Left ventricle myocardium inferior (tissue), 1 donor: ENCODE results near the gene DLX4. TPM values are rescaled to one million over a fixed set of nuclear protein-coding genes. Genes with fewer than 3 reads are reported as not detected.

Experiments
- DNase-seq: peaks from one replicate; pipeline ENCODE4 v3.0.0-alpha.2; 2020
- H3K27ac ChIP-seq: fragments of 200-600 bp; replicated peaks from 2 replicates; pipeline ENCODE4 v1.8.0; 2021
- H3K27me3 ChIP-seq: fragments of 200-600 bp; 2 replicates; pipeline ENCODE4 v1.8.0; 2021; ENCODE audit warnings: low read depth
- H3K36me3 ChIP-seq: fragments of 200-600 bp; 2 replicates; pipeline ENCODE4 v1.8.0; 2021
- H3K4me1 ChIP-seq: fragments of 200-600 bp; 2 replicates; pipeline ENCODE4 v1.8.0; 2021
- H3K4me3 ChIP-seq: fragments of 200-600 bp; 2 replicates; pipeline ENCODE4 v1.8.0; 2021; ENCODE audit warnings: mild to moderate bottlenecking, moderate library complexity
- H3K9me3 ChIP-seq: fragments of 200-600 bp; replicated peaks from 2 replicates; pipeline ENCODE4 v1.8.0; 2021
- intact Hi-C: fragments of 100-400 bp; cut with micrococcal nuclease; formaldehyde crosslinking; loops from one replicate; pipeline ENCODE4 v1.11.0; 2022
- total RNA-seq: library from RNA; stranded (reverse); fragmentation: NEBNext Ultra II Directional; extraction: Animal tissue kit (Norgen Biotek cat#: 25700); gene quantifications from one replicate; pipeline ENCODE4 v1.2.1, GENCODE V29; 2021
- TF ChIP-seq, protein P1 (sequence below): fragments of 200-600 bp; IDR thresholded peaks from 2 replicates; pipeline ENCODE4 v1.8.0; 2021; ENCODE audit warnings: antibody characterized with exemption, mild to moderate bottlenecking, borderline replicate concordance
- donor health status: DM: no; HTN: yes; CAD: no; lungs with severe emphysema.

The DLX4 gene
- total RNA-seq, 1 donor from 2014 or later, result not detected

DNA sequence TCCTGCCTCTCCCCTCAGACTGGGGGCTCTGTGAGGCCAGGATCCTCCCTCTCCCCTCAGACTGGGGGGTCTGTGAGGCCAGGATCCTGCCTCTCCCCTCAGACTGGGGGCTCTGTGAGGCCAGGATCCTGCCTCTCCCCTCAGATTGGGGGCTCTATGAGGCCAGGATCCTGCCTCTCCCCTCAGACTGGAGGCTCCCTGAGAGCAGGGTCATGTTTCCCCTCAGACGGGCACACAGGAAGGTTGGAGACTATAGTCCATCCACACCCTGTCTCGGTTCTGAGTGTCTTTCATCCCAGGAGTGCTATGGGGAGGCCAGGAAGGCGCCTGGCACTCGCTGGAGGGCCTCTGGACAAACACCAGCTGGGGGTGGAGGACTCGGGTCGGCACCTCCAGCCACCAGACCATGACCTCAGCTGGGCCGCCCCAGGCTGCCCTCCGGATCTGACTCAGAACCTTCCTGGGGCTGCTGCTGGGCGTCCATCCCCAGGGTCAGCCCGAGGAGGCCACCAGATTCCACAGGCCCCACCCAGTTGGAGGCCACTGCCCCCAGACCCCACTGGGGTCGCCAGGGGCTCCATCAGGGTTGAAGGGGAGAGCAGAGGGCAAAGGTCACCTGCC is 21.9 kb upstream of the DLX4 start:
- DNase-seq, result no peak
- peaks cover 100% of the 10 kb centered on the region for H3K27me3 ChIP-seq
- no peak overlapping the region for H3K27ac ChIP-seq
- H3K9me3 ChIP-seq, result no peaks in the 10 kb centered on the region
- H3K4me1 ChIP-seq, result no peaks in the 10 kb centered on the region
- no peaks in the 10 kb centered on the region for H3K36me3 ChIP-seq
- TF ChIP-seq, protein P1, sequence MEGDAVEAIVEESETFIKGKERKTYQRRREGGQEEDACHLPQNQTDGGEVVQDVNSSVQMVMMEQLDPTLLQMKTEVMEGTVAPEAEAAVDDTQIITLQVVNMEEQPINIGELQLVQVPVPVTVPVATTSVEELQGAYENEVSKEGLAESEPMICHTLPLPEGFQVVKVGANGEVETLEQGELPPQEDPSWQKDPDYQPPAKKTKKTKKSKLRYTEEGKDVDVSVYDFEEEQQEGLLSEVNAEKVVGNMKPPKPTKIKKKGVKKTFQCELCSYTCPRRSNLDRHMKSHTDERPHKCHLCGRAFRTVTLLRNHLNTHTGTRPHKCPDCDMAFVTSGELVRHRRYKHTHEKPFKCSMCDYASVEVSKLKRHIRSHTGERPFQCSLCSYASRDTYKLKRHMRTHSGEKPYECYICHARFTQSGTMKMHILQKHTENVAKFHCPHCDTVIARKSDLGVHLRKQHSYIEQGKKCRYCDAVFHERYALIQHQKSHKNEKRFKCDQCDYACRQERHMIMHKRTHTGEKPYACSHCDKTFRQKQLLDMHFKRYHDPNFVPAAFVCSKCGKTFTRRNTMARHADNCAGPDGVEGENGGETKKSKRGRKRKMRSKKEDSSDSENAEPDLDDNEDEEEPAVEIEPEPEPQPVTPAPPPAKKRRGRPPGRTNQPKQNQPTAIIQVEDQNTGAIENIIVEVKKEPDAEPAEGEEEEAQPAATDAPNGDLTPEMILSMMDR, result no peak
- no peak overlapping the region for H3K4me3 ChIP-seq
- intact Hi-C loops, result no loop called here

DNA sequence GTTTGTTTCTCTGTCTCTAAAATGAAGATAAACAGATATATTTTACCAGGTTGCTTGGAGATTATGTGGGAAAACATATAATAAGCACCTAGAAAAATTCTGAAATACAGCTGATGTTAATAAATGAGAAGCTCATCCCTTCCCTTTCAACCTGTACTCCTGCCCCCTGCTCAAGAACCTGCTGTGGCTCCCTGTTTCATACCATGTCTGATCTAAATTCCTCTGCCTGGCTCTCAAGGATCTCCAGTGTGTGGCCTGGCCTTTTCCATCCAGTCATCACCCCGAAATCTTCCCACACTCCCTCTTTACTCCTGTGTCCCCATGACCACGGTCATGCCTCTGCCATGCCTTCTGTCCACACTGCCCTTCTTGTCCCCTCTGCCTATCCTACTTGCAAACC is 19.4 kb upstream of the DLX4 start:
- Histone ChIP-seq H3K27me3 (peaks cover 99% of the 10 kb centered on the region), H3K27ac (no peak overlapping the region), H3K4me1 (no peaks in the 10 kb centered on the region), H3K9me3 (no peaks in the 10 kb centered on the region), H3K36me3 (no peaks in the 10 kb centered on the region), H3K4me3 (no peak overlapping the region)
- DNase-seq, result no peak
- intact Hi-C loops, result no loop called here
- TF ChIP-seq, protein P1, result no peak

DNA sequence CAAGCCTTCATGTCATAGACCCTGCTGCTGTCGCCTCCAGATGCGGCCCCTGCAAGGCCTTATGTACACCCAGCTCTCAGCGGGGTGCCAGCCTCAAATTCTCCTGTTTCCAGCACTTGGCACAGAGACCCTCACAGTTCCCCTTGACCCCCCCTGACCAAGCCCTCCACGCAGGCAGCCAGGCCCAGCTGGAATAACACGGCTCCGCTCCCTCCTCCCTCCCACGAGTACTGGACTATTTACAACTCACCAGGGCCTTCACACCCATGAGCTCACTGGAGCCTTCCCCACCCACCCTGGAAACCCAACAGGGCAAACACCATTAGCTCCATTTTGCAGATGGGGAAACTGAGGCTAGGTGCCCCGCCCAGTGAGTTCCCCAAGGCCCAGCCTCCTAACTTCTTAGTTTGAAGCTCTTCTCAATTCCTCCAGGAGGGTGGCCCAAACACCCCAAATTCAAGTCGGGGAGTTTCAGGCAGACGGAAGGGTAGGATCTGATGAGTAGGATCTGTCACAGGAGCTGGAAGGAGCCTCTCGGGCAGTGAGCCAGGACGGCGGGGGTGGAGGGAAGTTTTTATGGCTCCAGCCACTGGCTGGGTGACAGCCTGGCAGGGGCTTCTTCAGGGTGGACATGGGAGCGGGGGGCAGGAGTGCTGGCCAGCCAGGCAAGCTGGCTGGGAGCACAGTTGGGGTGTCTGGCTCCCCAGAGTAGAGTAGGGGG is 17.5 kb upstream of the DLX4 start:
- Histone ChIP-seq H3K4me3 (no peak overlapping the region), H3K4me1 (no peaks in the 10 kb centered on the region), H3K36me3 (no peaks in the 10 kb centered on the region), H3K27me3 (peaks cover 92% of the 10 kb centered on the region), H3K27ac (no peak overlapping the region), H3K9me3 (no peaks in the 10 kb centered on the region)
- DNase-seq, result no peak
- TF ChIP-seq, protein P1, result no peak
- intact Hi-C loops, result no loop called here

DNA sequence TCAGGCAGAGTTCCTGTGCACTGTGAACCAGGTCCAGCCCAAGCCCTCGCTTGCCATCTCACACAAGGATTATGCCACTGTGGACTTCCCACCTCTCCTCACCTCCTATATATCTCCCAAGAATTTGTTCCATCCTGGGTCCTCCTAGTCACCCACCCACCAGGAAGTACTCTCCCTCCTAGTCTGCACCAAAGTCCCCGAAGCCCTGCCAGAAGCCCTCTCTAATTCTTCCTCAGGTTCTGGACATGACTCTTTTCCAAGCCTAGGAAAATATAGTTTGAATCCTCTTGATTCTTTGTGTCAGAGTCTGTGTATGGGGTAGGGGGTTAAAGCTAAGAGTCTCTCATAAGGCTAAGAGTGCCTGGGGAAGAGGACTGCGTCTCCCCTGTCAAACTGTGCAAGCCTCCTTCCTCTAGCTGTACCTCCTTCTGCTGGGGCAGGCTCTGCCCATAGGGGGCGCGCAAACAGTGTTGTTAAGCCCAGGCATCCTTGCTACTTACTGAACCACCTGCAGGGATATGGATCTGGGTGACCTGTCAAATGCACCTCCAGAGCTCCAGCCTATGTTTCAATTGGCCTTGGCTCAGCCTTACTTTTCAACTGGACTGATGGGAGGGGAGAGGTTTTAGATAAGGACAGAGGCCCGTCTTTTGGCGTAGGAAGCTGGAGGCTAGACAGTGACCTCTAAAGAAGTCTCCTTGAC is 16.6 kb upstream of the DLX4 start:
- Histone ChIP-seq H3K27ac (no peak overlapping the region), H3K27me3 (peaks cover 92% of the 10 kb centered on the region), H3K4me3 (no peak overlapping the region), H3K4me1 (no peaks in the 10 kb centered on the region), H3K36me3 (no peaks in the 10 kb centered on the region), H3K9me3 (no peaks in the 10 kb centered on the region)
- peak; percentile 69 for DNase-seq
- intact Hi-C loops, result no loop called here
- TF ChIP-seq, protein P1, result peak; percentile 77

DNA sequence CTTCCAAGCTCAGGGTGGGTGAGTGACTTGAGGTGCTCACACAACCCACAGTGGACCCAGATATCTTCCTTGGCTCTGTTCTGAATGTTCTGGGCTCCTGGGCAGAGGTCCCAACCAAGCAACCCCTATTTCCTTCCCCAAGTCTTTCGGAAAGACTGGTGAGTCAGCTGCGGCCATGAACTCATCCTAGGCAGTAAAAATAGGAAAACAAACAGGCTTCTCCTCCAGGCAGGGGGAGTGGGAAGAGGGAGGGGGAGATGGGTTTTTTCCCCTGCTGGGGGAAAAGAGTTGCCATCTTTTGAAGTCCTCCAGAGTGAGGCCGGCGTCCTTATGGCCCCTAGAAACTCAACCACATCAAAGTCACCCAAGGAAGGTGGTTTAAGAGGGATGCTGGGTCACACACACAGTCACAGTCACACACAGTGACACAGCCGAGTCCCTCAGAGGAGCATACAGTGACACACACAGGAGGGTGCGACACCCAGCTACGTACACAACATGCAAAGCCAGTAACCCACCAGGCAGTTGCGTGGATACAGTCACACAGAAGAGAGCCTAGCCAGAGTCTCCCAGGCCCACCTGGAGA is 16.0 kb upstream of the DLX4 start:
- DNase-seq, result no peak
- Histone ChIP-seq H3K27me3 (peaks cover 92% of the 10 kb centered on the region), H3K36me3 (no peaks in the 10 kb centered on the region), H3K4me1 (no peaks in the 10 kb centered on the region), H3K27ac (no peak overlapping the region), H3K9me3 (no peaks in the 10 kb centered on the region), H3K4me3 (no peak overlapping the region)
- TF ChIP-seq, protein P1, result no peak
- intact Hi-C loops, result no loop called here
